Heart right ventricle (tissue), 16 donors: ENCODE results near the gene ZNF827. TPM values are rescaled to one million over a fixed set of nuclear protein-coding genes. Genes with fewer than 3 reads are reported as not detected.

Experiments used
- ATAC-seq, 8 donors: fragments of 200-7000 bp; cut with Tn5 transposase; one replicate each; pipeline ENCODE4 v1.9.1; 2020; ENCODE audit warnings: mild to moderate bottlenecking in 8 of 8, moderate library complexity in 8 of 8, moderate number of reproducible peaks in 1 of 8
- DNase-seq, 2 donors: peaks; one replicate each; pipeline ENCODE4 v3.0.0-alpha.2; 2020
- H3K27ac ChIP-seq, 10 donors: fragments of 200-600 bp; sonication (generic) in 2 of 10; one replicate each; pipeline versions ENCODE4 v1.5.0 to v1.8.0; 2020 to 2022; ENCODE audit warnings: mild to moderate bottlenecking in 3 of 10
- H3K27me3 ChIP-seq, 7 donors: fragments of 200-600 bp; one replicate each; pipeline ENCODE4 v1.8.0; 2021 to 2022; ENCODE audit warnings: mild to moderate bottlenecking in 2 of 7
- H3K36me3 ChIP-seq, 9 donors: fragments of 200-600 bp; sonication (generic) in 1 of 9; one replicate each; pipeline versions ENCODE4 v1.5.0 to v1.8.0; 2020 to 2022; ENCODE audit warnings: mild to moderate bottlenecking in 2 of 9
- H3K4me1 ChIP-seq, 9 donors: fragments of 200-600 bp; sonication (generic) in 1 of 9; one replicate each; pipeline versions ENCODE4 v1.5.0 to v1.8.0; 2020 to 2022; ENCODE audit warnings: mild to moderate bottlenecking in 4 of 9
- H3K4me3 ChIP-seq, 10 donors: fragments of 200-600 bp; sonication (generic) in 2 of 10; one replicate each; pipeline versions ENCODE4 v1.5.0 to v1.8.0; 2020 to 2022; ENCODE audit warnings: mild to moderate bottlenecking in 7 of 10, moderate library complexity in 2 of 10
- H3K9me3 ChIP-seq, 11 donors: fragments of 200-600 bp in 10 of 11; sonication (generic) in 2 of 11; one replicate each; pipeline versions ENCODE4 v1.5.0 to v1.8.0; 2013 to 2022; ENCODE audit warnings: mild to moderate bottlenecking in 2 of 11, control low read depth in 1 of 11, moderate library complexity in 1 of 11
- CTCF ChIP-seq, 9 donors: fragments of 200-600 bp; sonication (generic) in 2 of 9; IDR thresholded peaks; one replicate each; pipeline versions ENCODE4 v1.5.0 to v1.8.0; 2021 to 2022; ENCODE audit warnings: antibody characterized with exemption in 9 of 9, mild to moderate bottlenecking in 5 of 9, moderate library complexity in 1 of 9
- WGBS, 2 donors: extraction: QIAGEN DNeasy Blood & Tissue Kit; methylation state at CpG; one replicate each; pipeline ENCODE4 v1.1.7; 2013; ENCODE audit warnings: inconsistent platforms in 1 of 2; 5-methylcytosine and 5-hydroxymethylcytosine counted together
- intact Hi-C, 10 donors: fragments of 100-400 bp; cut with DNase I; formaldehyde crosslinking; loops; one replicate each; pipeline versions ENCODE4 v1.11.1 to v1.14.2; 2022
- polyA plus RNA-seq, 2 donors: library from polyadenylated mRNA; stranded (reverse); fragments of 200-250 nt; gene quantifications; one replicate each; pipeline ENCODE4 v1.2.3, GENCODE V29; 2013
- total RNA-seq, 10 donors: library from RNA; stranded (reverse); fragmentation: NEBNext Ultra II Directional in 3 of 10; extraction: Animal tissue kit (Norgen Biotek cat#: 25700) in 3 of 10; gene quantifications; one replicate each; pipeline versions ENCODE4 v1.2.1 to v1.2.4, GENCODE V29; 2021 to 2023
- donor health status: Arrhythmogenic right ventricular cardiomyopathy.
- donor health status: ischemic (EF 13 %, LVEDD 7.1; RV severe dilation, severe dysfunction).
- donor health status: healthy with polysubstance abuse.
- donor health status: DM: no; HTN: yes; CAD: no.
- donor health status: DM: no; HTN: no; CAD: no.
- donor health status: ischemic (EF 25% LVEDD 6.9; RV normal size, moderate dysfunction).
- donor health status: ischemic (EF 25% LVEDD 5.7; RV mildly dilated, moderate dysfunction).
- donor health status: healthy.
- donor health status: DM: yes; HTN: yes; CAD: no.
- donor health status: Ischemic cardiomyopathy.
- donor health status: ischemic (EF 35%, LVEDD 5.7; RV mildly dilated, moderate dysfunction).
- donor health status: nonischemic (EF 11% LVEDD 7.7; RV severe dilation, severe dysfunction).
- donor health status: DM: yes; HTN: yes; CAD: no.
- donor health status: PGD.
- donor health status: ischemic (EF 29% LVEDD 5.4; RV normal size, mild dysfunction).
- donor health status: nonischemic (EF 23%, LVEDD 6.1; RV moderate dilation, normal function).

The ZNF827 gene
- total and polyA plus RNA-seq, 12 donors = 3.8 to 33.9 (median 19.3) TPM

- intact Hi-C loops = loop anchor here in 4 of 10 donors (10.0 kb wide), 4 partner anchors 230 to 970 kb away; no protein-coding TSS in a partner anchor
- no peaks in the 10 kb centered on the region for H3K27me3 ChIP-seq
- no peak for DNase-seq
- no peak overlapping the region for H3K27ac ChIP-seq
- H3K36me3 ChIP-seq = no peaks in the 10 kb centered on the region
- TF ChIP-seq CTCF (IDR thresholded peaks at IDR 0.05) = no peak
- H3K4me1 ChIP-seq = no peaks in the 10 kb centered on the region
- no peak overlapping the region for H3K4me3 ChIP-seq
- 67 to 74% methylated on average over 7 of the region's 7 CpGs for WGBS, 2 donors
- ATAC-seq = no peak
- H3K9me3 ChIP-seq = peaks cover 0 to 8% (median 4%) of the 10 kb centered on the region in 11 donors
Observed at GRCh38 chr4:145954924-145955339, 16.3 kb upstream of the ZNF827 start.

- 71 to 83% methylated on average over 2 of the region's 2 CpGs for WGBS, 2 donors
- Histone ChIP-seq H3K4me3 (no peak overlapping the region), H3K4me1 (no peaks in the 10 kb centered on the region), H3K27me3 (no peaks in the 10 kb centered on the region), H3K27ac (no peak overlapping the region), H3K9me3 (peaks cover 0 to 1% (median 0%) of the 10 kb centered on the region in 11 donors), H3K36me3 (no peaks in the 10 kb centered on the region)
- ATAC-seq (no peak), DNase-seq (no peak)
- no peak for TF ChIP-seq CTCF (IDR thresholded peaks at IDR 0.05)
- intact Hi-C loops = loop anchor here in 4 of 10 donors (10.0 kb wide), 4 partner anchors 233 to 973 kb away; no protein-coding TSS in a partner anchor
Observed at GRCh38 chr4:145951931-145952330, 13.3 kb upstream of the ZNF827 start.

- Histone ChIP-seq H3K36me3 (no peaks in the 10 kb centered on the region), H3K27ac (no peak overlapping the region), H3K4me3 (no peak overlapping the region), H3K4me1 (no peaks in the 10 kb centered on the region), H3K27me3 (no peaks in the 10 kb centered on the region), H3K9me3 (no peaks in the 10 kb centered on the region)
- ATAC-seq = no peak
- intact Hi-C loops = loop anchor here in 1 of 10 donors (10.0 kb wide), 1 partner anchor 61 kb away; no protein-coding TSS in a partner anchor
- WGBS, 2 donors = 93 to 97% methylated on average over 2 of the region's 2 CpGs
- no peak for TF ChIP-seq CTCF (IDR thresholded peaks at IDR 0.05)
- DNase-seq = no peak
Observed at GRCh38 chr4:145945431-145946155, 7.0 kb upstream of the ZNF827 start.

- Histone ChIP-seq H3K4me1 (no peaks in the 10 kb centered on the region), H3K9me3 (no peaks in the 10 kb centered on the region), H3K4me3 (no peak overlapping the region), H3K27ac (no peak overlapping the region), H3K27me3 (no peaks in the 10 kb centered on the region), H3K36me3 (no peaks in the 10 kb centered on the region)
- no peak for DNase-seq
- 93 to 96% methylated on average over 2 of the region's 2 CpGs for WGBS, 2 donors
- intact Hi-C loops = loop anchor here in 1 of 10 donors (10.0 kb wide), 1 partner anchor 60 kb away; no protein-coding TSS in a partner anchor
- TF ChIP-seq CTCF (IDR thresholded peaks at IDR 0.05) = no peak
- ATAC-seq = no peak
Observed at GRCh38 chr4:145944886-145945285, 6.3 kb upstream of the ZNF827 start.
